HG03565 (cell line): Measurements from ENCODE around the gene TFB1M.
"Not testable (repeated sequence)": the region's sequence is repeated elsewhere in the genome, so short reads cannot be mapped to it uniquely, and the experiment has no call there.

Source experiments
- ATAC-seq: cut with Tn5 transposase; IDR thresholded peaks from one replicate; pipeline ENCODE4 v1.9.1; 2021; ENCODE audit warnings: mild to moderate bottlenecking, moderate library complexity; ENCODE audit not compliant: unreplicated experiment

Gene TFB1M

DNA sequence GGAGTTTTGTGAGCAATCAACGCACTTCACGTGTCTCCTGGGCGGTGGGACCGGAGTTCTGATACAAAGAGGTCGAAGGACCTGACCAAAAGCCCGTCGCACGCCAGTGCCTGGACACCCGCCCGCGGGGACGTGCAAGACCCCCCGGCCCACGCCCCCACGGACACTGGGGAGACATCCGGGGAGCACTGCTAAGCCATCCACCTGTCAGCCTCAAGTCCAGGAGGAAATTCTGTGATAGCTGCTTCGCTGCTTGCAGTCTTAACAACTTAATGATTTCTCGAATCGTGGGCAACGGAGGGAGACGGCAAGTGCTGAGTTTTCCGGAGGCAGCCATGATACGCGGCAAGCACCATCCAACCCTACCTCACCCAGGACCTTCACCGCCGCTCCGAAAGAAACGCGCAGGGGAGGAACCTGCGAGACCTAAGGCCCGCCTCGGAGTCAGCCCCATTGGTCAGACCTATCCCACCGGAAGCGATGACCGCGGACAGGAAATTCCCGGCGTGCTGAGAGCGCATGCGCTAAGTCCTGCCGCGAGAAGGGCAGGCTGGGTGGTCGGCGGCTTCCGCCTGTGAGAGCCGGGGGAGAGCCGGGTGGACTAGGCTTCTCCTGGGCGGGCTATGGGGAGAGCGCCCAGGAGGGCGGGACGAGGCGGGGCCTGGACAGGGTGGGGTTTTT lies at the start of gene TFB1M:
TSS of gene TFB1M (minus strand) at position 393 of the 681 bp plus-strand sequence. CDS start at position 337, 56 bp downstream.
- peak; percentile 88 for ATAC-seq

DNA sequence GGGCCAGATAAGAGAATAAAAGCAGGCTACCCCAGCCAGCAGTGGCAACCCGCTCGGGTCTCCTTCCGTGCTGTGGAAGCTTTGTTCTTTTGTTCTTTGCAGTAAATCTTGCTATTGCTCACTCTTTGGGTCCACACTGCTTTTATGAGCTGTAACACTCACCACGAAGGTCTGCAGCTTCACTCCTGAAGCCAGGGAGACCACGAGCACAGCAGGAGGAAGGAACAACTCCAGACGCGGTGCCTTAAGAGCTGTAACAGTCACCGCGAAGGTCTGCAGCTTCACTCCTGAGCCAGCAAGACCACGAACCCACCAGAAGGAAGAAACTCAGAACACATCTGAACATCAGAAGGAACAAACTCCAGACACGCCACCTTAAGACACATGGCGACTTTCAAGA lies 49.7 kb upstream of the TFB1M start:
- ATAC-seq, result not testable (repeated sequence)

DNA sequence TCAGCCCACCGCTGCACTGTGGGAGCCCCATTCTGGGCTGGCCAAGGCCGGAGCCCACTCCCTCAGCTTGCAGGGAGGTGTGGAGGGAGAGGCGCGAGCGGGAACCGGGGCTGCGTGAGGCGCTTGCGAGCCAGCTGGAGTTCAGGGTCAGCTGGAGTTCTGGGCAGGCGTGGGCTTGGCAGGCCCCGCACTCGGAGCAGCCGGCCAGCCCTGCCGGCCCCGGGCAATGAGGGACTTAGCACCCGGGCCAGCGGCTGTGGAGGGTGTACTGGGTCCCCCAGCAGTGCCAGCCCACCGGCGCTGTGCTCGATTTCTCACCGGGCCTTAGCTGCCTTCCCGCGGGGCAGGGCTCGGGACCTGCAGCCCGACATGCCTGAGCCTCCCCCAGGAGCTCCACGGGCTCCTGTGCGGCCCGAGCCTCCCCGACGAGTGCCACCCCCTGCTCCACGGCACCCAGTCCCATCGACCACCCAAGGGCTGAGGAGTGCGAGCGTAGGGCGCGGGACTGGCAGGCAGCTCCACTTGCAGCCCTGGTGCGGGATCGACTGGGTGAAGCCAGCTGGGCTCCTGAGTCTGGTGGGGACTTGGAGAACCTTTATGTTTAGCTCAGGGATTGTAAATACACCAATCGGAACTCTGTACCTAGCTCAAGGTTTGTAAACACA lies 48.8 kb upstream of the TFB1M start:
- ATAC-seq, result not testable (repeated sequence)

DNA sequence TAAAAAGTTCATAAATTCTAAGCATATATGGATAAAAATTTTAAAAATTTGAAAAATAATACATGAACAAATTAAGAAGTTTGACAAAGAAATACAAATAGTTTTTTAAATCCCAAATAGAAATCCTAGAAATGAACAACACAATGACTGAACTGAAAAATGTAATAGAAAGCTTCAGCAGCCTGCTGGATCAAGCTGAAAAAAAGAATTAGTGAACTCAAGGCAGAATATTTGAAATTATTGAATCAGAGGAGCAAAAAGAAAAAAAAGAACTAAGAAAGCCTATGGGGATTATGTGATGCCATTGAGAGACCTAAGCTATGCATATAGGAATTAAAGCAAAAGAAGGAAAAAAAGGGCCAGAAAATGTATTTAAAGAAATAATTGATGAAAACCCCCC lies 39.9 kb upstream of the TFB1M start:
- no peak for ATAC-seq

DNA sequence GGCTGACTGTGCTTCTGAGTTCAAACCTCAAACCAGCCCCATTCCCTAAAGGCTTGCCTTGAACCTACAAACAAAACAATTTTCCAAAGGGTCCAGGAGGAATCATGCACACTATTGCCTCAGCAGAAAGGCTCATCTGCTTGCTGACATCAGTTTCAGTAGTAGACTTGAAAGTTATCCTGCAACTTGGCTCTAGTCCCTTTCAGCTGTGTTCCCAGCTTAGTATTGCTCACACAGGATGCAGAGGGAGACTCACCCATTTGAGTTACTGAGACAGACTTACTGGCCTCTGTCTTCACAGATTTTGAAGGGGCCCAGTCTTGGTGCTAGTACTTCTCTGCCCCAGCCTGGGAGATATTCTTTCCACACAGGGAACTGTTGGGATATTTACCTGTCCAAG lies 38.5 kb upstream of the TFB1M start:
- no peak for ATAC-seq

DNA sequence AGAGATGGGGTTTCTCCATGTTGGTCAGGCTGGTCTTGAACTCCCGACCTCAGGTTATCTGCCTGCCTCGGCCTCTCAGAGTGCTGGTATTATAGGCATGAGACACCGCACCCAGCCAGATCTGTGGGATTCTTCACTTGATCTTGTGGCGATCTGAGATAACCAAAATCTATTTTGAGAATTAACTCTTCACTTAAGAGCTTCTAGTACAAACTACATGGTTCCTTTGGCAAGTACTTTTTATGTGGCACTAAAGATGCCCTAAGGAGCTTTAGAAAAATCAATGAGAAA lies 37.8 kb upstream of the TFB1M start:
- ATAC-seq, result no peak

DNA sequence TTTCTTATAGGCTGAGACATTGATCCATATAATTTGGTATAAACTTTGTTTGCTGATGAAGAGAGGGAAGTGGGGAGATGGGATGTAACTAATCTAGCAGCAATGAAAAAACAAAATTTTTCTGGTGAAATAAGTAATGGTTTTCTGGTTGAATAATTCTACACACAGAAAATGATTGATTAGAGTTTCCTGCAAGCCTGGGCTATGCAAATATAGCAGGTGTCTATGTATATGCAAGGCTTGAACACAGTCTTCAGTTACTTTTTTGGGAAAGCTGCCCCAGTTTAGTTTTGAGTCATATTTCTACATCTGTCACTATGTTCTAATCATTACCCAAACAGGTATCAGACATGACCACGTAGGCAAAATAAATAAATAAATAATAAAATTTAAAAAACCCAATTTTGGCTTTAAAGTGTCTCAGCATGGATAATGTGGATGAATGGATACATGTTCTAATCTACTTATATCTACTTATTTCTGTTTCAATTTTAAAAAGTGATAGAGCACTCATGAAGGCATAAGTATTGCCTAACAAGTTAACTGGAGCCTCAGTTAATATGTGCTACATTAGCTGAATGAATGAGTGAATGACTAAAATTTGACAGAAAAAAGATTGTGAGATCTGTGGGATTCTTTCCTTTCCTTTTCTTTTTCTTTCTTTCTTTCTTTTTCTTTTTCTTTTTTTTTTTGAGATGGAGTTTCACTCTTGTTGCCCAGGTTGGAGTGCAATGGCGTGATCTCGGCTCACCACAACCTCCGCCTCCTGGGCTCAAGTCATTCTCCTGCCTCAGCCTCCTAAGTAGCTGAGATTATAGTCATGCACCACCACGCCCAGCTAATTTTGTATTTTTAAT lies 37.2 kb upstream of the TFB1M start:
- ATAC-seq, result peak; percentile 96

DNA sequence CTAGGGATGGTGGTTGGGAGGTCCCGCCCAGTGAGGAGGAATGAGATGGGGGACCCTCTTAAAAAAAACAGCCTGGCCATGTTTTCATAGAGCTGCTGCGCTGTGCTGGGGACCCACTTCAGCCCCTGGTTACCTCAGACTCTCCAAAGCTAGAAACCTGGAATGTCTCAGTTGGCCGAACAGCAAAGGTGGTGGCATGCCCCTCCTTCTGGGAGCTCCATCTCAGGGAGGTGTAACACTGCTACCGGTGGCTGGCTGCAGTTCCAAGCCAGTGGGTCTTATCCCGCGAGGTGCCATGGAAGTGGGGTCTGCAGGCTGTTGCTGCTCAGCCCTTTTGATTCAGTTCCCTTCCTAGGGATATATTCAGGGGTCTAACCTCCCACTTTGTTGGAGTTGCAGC lies 35.7 kb upstream of the TFB1M start:
- ATAC-seq, result no peak

DNA sequence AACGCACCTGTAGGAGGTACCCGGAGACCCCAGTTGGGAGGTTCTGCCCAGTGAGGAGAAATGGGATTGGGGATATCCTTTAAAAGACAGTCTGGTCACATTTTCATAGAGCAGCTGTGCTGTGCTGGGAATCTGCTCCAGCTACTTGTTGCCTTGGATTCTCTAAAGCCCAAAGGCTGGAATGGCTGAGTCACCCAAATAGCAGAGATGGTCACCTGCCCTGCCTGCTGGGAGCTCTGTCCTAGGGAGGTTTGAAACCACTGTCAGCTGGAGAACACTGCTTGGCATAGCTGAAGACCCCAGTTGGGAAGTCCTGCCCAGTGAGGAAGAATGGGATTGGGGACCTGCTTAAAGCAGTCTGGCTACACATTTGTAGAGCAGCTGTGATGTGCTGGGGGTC lies 34.8 kb upstream of the TFB1M start:
- ATAC-seq, result no peak

DNA sequence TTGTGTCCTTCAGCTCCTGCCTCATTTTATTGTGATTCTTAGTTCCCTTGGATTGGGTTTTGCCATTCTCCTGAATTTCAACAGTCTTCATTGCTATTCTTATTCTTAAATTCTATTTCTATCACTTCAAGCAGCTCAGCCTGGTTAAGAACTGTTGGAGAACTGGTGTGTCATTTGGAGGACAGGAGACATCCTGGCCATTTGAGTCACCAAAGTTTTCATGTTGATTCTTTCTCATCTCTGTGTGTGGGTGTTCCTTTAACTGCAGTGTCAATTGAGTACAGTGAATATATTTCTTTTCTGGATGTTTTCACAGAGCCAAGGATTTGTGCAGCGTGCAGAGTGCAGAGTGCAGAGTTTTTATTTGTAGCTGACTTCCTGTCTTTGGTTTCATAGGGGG lies 33.5 kb upstream of the TFB1M start:
- ATAC-seq, result no peak

DNA sequence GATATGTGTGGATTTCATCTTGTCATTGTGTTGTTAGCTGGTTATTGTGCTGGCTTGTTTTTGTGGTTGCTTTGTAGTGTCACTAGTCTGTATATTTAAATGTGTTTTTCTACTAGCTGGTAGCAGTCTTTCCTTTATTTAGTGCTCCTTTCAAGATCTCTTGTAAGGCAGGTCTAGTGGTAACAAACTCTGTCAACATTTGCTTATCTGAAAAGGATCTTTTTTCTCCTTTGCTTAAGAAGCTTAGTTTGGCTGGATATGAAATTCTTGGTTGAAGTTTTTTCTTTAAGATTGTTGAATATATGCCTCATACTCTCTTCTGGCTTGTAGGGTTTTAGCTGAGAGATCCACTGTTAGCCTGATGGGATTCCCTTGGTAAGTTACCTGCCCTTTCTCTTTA lies 32.7 kb upstream of the TFB1M start:
- no peak for ATAC-seq

DNA sequence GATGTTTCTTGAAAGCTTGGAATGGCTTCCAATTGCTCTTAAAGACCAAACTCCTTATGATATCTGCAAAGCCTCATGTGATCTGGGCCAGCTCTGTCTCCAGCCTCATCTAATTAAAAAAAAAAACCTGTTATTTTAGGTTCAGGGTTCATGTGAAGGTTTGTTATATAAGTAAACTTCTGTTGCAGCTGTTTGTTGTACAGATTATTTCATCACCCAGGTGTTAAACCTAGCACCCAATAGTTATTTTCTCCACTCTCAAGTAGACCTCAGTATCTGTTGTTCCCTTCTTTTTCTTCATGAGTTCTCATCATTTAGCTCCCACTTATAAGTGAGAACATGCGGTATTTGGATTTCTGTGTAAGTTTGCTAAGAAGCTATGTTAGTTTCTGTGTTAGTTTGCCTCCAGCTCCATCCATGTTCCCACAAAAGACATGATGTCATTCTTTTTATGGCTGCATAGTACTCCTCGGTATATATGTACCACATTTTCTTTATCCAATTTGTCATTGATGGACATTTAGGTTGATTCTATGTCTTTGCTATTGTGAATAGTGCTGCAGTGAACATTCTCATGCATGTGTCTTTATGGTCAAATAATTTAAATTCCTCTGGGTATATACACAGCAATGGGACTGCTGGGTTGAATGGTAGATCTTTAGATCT lies 30.2 kb upstream of the TFB1M start:
- no peak for ATAC-seq

DNA sequence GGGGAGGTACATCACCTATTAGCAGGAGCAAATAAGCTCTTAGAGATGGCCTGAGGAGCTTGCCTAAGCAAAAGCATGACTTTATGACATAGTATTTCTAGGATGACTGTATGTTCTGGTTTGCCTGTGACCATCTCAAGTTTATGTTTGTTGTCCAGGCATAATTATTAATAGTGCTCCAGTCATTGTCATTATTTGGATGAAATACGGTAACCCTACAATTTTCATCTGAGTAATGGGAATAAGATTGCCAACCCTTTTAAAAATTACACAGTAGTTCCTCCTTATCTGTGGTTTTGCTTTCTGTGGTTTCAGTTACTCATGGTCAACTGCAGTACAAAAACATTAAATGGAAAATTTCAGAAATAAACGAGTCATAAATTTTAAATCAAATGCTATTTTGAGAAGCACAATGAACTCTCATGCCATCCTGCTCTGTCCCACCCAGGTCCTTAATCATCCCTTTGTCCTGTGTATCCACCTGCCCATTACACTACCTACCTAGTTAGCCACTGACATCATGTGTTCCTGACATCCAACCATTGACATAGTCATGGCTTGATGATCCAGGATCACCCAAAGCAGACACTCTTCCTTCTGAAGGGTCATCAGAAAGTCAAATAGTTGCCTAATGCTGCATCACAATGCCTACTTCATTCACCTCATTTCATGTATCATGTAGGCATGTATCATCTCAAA lies 27.0 kb upstream of the TFB1M start:
- ATAC-seq, result peak; percentile 64

DNA sequence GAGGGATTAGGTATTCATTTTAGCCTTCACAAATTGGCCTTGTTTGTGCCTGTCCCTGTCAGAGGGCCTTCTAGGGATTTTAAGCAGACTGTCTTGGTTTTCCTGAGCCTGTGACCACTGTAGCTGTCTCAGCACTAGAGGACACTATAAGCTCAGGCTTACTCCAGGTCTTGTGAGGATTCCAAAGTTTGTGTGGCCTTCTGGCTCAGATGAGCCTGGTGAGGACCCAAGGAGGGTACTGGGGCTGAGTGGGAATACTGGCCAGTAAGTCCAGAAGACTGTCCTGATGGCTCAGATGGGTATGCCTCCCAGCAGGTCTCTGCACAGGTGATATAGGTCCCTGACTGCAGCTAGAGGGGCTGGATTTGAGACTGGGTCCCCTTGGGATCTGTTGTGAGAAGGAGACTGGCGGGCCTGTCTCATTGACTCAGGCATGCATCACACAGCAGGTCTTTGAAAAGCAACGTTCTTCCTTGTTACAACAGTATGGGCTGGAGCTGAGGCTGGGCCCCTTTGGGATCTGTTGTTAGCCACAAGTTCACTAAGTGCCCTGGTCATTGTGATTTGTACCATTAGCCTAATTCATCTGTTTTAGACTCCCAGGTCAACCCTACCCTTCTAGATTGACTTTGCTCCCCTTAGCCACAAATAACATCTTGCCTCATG lies 26.3 kb upstream of the TFB1M start:
- peak; percentile 22 for ATAC-seq

DNA sequence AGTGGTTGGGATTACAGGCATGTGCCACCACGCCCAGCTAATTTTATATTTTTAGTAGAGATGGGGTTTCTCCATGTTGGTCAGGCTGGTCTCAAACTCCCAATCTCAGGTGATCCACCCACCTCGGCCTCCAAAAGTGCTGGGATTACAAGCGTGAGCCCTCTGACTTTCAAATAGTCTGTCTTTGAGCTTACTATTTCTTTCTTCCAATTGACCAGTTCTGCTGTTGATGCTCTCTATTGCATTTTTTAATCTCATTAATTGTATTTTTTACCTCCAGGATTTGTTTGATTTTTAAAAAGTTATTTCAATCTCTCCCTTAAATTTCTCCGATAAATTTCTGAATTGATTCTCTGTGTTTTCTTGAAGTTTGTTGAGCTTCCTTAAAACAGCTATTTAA lies 25.6 kb upstream of the TFB1M start:
- ATAC-seq, result not testable (repeated sequence)

DNA sequence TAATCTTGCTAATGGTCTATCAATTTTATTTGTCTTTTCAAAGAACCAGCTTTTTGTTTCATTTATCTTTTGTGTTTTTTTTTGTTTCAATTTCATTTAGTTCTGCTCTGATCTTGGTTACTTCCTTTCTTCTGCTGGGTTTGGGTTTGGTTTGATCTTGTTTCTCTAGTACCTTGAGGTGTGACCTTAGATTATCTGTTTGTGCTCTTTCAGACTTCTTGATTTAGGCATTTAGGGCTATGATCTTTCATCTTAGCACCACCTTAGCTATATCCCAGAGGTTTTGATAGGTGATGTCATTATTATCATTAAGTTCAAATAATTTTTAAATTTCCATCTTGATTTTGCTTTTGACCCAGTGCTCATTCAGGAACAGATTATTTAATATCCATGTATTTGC lies 24.0 kb upstream of the TFB1M start:
- not testable (repeated sequence) for ATAC-seq

DNA sequence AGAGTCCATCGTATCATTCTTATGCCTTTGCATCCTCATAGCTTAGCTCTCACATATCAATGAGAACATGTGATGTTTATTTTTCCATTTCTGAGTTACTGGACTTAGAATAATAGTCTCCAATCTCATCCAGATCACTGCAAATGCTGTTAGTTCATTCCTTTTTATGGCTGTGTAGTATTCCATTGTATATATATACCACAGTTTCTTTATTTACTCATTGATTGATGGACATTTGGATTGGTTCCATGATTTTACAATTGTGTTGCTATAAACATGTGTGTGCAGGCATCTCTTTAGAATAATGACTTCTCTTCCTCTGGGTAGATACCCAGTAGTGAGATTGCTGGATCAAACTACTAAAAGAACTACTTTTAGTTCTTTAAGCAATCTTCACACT lies 21.0 kb upstream of the TFB1M start:
- ATAC-seq, result no peak

DNA sequence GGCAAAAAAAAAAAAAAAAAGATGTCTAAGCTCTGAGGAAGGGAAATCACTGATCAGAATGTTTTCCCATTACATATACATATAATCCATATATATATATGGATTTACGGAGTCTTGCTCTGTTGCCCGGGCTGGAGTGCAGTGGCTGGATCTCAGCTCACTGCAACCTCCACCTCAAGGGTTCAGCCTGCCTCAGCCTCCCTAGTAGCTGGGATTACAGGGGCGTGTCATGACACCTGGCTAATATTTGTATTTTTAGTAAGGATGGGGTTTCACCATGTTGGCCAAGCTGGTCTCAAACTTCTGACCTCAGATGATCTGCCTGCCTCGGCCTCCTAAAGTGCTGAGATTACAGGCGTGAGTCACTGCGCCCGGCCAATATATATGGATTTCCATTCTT lies 19.8 kb upstream of the TFB1M start:
- ATAC-seq, result not testable (repeated sequence)

DNA sequence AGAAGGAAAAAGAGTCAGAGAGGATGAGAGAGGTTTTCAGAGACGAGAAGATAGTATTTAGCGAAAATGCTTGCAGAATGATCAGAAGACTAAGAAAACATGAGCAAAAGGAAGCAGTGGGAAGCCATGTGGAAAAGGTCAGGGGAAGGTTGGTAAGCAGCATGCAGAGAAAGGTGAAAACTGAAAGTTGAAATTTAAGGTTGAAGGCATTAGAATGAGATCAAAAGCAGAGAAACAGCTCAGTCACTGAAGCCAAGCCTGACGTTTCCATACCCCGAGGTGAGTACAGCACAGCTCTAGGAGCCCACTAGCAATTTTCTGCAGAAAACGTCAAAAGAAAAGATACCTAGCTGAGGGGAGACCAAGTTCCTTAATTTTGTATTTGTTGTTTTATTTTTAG lies 19.1 kb upstream of the TFB1M start:
- peak; percentile 73 for ATAC-seq

DNA sequence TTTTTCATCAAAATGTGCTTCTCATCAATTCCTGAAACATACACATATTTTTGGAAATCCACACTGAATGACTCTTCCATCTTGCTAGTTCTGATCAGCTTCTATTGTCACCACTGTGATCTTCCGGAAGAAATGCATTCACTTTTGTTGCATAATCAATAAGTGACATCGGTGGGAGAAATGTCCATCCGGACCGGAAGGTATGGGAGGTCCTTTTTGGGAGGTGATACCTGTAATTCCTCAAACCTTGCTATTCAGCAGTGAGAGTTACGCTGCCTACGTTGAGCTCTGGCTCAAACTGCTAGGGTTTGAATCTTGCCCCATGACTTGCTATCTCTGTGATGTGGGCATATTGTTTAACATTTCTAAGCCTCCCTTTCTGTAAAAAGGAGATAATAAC lies 16.6 kb upstream of the TFB1M start:
- ATAC-seq, result no peak
